Measurements from ENCODE around the gene TP63. TPM values are rescaled to one million over a fixed set of nuclear protein-coding genes. Genes with fewer than 3 reads are reported as not detected.

Gene TP63
- polyA plus RNA-seq, 1 experiment = not detected

DNA sequence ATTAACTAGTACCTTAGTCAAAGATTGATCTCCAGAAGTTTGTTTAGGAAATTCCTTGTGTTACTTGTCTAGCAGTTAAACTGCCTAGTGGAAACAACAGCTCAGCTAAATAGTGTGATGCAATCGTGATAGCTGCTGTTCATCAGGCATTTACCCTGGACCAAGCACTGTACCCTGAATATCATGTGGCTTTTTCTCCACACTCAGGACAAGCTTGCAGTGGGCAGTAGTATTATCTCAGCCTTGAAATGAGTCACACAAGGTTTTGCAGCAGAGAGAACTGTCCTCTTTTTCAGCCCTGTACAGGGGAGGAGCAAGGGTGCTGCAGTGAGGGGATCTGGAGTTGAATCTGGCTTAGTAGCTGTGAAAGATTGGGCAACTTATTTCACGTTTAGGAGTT is 208.4 kb downstream of the TP63 start:
- TF ChIP-seq, protein P1, sequence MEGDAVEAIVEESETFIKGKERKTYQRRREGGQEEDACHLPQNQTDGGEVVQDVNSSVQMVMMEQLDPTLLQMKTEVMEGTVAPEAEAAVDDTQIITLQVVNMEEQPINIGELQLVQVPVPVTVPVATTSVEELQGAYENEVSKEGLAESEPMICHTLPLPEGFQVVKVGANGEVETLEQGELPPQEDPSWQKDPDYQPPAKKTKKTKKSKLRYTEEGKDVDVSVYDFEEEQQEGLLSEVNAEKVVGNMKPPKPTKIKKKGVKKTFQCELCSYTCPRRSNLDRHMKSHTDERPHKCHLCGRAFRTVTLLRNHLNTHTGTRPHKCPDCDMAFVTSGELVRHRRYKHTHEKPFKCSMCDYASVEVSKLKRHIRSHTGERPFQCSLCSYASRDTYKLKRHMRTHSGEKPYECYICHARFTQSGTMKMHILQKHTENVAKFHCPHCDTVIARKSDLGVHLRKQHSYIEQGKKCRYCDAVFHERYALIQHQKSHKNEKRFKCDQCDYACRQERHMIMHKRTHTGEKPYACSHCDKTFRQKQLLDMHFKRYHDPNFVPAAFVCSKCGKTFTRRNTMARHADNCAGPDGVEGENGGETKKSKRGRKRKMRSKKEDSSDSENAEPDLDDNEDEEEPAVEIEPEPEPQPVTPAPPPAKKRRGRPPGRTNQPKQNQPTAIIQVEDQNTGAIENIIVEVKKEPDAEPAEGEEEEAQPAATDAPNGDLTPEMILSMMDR (IDR thresholded peaks at IDR 0.05; ENCODE audit: low read depth, low read length) = no peak
- no peak for DNase-seq (ENCODE audit: low read depth, low spot score)
- POLR2A ChIA-PET = no interaction called here

DNA sequence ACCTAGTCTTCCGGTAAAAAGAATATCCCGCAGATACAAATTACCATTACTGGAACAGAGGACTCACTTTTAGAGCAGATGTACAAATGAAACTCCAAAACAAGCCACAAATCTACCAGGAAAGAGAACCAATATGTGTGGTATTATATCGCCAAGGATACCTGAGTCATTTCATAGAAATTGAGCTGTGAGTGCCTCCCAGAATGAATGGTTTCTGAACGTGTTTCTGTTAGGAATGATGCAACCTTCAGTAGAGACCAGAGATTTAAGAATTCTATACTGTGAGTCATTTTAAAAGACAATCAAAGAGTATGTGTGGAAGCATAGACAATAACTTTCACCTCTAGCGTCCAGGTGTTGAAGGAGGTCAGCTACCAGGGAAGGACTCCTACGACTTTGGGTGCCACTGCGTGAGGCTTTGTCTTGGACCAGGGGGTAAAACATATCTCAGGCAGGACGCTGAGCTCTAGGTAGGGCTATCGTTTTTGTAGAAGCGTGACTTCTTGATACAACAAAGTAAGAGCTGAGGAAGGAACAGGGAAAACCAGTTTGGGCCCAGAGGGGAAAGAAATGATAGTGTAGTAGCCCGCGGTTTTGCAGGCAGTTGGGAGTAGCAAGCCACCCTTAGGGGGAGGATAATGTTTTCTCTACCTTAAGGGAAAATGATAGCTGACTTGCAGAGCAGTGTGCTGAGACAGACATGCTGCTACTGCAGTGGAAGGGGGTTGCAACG is 210.4 kb downstream of the TP63 start:
- ChIA-PET POLR2A (no interaction called here), CTCF (no interaction called here)
- Histone ChIP-seq H3K27ac (ENCODE audit: low read depth, low read length) (no peak overlapping the region), H3K27me3 (ENCODE audit: control insufficient read depth, insufficient read depth, low read length) (no peaks in the 10 kb centered on the region), H3K9me3 (ENCODE audit: control insufficient read depth, insufficient read depth, low read length) (no peaks in the 10 kb centered on the region; the same call in 1 of the 2 replicates), H3K4me3 (ENCODE audit: low read depth, low read length) (no peak overlapping the region)
- no peak for DNase-seq (ENCODE audit: low read depth, low spot score)
- TF ChIP-seq, protein P1 (IDR thresholded peaks at IDR 0.05; ENCODE audit: low read depth, low read length) = no peak

More for the DNA sequence above, 208.4 kb downstream of the TP63 start:
- no peaks in the 10 kb centered on the region; the same call in 1 of the 2 replicates for H3K9me3 ChIP-seq (ENCODE audit: control insufficient read depth, insufficient read depth, low read length)
- CTCF ChIA-PET = no interaction called here
- H3K27ac ChIP-seq (ENCODE audit: low read depth, low read length) = no peak overlapping the region
- no peak overlapping the region for H3K4me3 ChIP-seq (ENCODE audit: low read depth, low read length)
- H3K27me3 ChIP-seq (ENCODE audit: control insufficient read depth, insufficient read depth, low read length) = no peaks in the 10 kb centered on the region

DNA sequence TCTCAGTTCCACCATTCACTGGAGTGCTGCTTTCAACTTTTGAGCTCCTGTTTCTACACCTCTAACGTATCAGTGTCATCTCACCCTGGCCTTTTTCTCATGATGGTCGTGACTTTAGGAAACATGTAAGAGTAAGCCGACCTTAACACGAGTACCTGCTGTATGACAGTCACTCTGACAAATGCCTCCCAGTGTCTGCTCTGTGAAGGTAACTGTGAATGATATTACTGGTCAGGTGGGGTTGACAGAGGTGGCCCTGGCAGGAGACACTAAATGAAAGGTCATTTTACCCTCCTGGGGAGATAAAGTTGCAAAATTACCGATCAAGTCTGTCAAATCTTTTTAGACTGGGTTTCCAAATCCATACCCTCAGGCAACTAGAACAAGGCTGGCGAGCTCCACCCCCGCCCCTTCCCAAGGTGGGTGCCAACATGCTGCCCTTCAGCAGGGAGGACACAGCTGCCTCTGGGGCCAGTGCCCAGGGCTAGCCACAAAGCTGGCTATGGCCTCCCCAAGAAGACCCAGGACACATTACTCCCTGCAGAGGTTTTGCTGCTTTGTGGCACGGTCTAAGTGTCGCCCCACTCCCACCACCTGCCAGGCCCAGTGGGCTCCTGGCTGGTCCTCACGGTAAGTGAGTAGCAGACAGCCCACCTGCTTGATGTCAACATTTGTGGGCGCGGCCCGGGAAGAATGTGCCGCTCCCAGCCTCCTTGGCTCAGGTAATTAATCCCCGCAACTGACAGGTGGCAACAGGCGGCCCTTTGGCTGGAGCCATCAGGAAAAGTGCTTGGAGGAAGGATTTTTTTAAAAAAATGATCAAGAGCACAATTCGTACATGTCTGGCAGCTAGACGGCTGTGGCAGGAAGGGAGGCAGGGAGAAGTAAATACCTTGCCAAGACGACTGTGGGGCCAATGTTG is 211.8 kb downstream of the TP63 start:
- TF ChIP-seq, protein P1 (IDR thresholded peaks at IDR 0.05; ENCODE audit: low read depth, low read length) = no peak
- DNase-seq (ENCODE audit: low read depth, low spot score) = no peak
- Histone ChIP-seq H3K27me3 (ENCODE audit: control insufficient read depth, insufficient read depth, low read length) (no peaks in the 10 kb centered on the region), H3K27ac (ENCODE audit: low read depth, low read length) (no peak overlapping the region), H3K9me3 (ENCODE audit: control insufficient read depth, insufficient read depth, low read length) (no peaks in the 10 kb centered on the region; the same call in 1 of the 2 replicates), H3K4me3 (ENCODE audit: low read depth, low read length) (no peak overlapping the region)
- POLR2A ChIA-PET = no interaction called here
- CTCF ChIA-PET = no interaction called here

DNA sequence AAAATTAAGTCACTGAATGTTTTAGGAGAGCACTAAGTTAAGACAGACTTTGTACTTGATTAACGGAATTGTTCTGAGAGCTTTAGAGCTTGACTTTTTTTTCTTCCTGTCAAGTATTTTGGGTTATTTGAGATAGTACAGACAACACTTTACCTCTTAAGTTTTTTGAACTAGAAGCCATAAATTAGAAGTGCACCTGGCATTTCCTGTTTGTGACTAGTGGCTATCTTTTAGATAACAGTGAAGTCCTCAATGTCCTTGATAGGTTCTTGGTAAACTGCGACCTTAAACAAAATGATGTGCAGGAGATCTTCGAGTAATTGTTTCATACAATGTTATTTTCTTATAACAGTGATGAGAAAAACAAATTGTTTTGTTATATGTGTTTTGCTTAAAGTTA is 213.9 kb downstream of the TP63 start:
- Histone ChIP-seq H3K27ac (ENCODE audit: low read depth, low read length) (no peak overlapping the region), H3K27me3 (ENCODE audit: control insufficient read depth, insufficient read depth, low read length) (no peaks in the 10 kb centered on the region), H3K9me3 (ENCODE audit: control insufficient read depth, insufficient read depth, low read length) (no peaks in the 10 kb centered on the region; the same call in 1 of the 2 replicates), H3K4me3 (ENCODE audit: low read depth, low read length) (no peak overlapping the region)
- DNase-seq (ENCODE audit: low read depth, low spot score) = no peak
- TF ChIP-seq, protein P1 (IDR thresholded peaks at IDR 0.05; ENCODE audit: low read depth, low read length) = no peak
- ChIA-PET POLR2A (no interaction called here), CTCF (no interaction called here)

All from AG04450 (cell line).